Neuronal stem cell (in vitro differentiated cells): ENCODE measurements around the gene HSF2BP.

Experiments
- DNase-seq: peaks from one replicate; pipeline ENCODE4 v3.0.0-alpha.2; 2013; ENCODE audit warnings: low spot score
- H2AFZ ChIP-seq: one replicate; pipeline ENCODE4 v1.6.1; 2013; ENCODE audit warnings: mild to moderate bottlenecking, low read length, inconsistent platforms
- H2AK5ac ChIP-seq: 2 replicates; pipeline ENCODE4 v1.6.1; 2013; ENCODE audit warnings: low read depth, mild to moderate bottlenecking, inconsistent platforms, low read length, moderate library complexity, mixed read lengths
- H2BK120ac ChIP-seq: 2 replicates; pipeline ENCODE4 v1.6.1; 2013; ENCODE audit warnings: low read depth, mild to moderate bottlenecking, inconsistent platforms, low read length, moderate library complexity, mixed read lengths
- H2BK12ac ChIP-seq: one replicate; pipeline ENCODE4 v1.6.1; 2013; ENCODE audit warnings: low read length, inconsistent platforms
- H2BK15ac ChIP-seq: 2 replicates; pipeline ENCODE4 v1.6.1; 2013; ENCODE audit warnings: mild to moderate bottlenecking, low read length, inconsistent platforms, mixed read lengths
- H2BK5ac ChIP-seq: one replicate; pipeline ENCODE4 v1.6.1; 2013; ENCODE audit warnings: inconsistent platforms, mild to moderate bottlenecking, low read length, moderate library complexity
- H3K14ac ChIP-seq: one replicate; pipeline ENCODE4 v1.6.1; 2013; ENCODE audit warnings: low read length, inconsistent platforms
- H3K18ac ChIP-seq: 2 replicates; pipeline ENCODE4 v1.6.1; 2013; ENCODE audit warnings: low read length, inconsistent platforms
- H3K23ac ChIP-seq: 2 replicates; pipeline ENCODE4 v1.6.1; 2013; ENCODE audit warnings: low read depth, mild to moderate bottlenecking, mixed read lengths, low read length, inconsistent platforms; ENCODE audit not compliant: poor library complexity
- H3K27ac ChIP-seq: replicated peaks from 3 replicates; pipeline ENCODE4 v1.5.1; 2013; ENCODE audit warnings: low read length, inconsistent platforms
- H3K27me3 ChIP-seq, 3 experiments: 2 replicates each; pipeline ENCODE4 v1.6.1; 2013; ENCODE audit warnings: low read length in 3 of 3, mild to moderate bottlenecking in 2 of 3, inconsistent platforms in 1 of 3, low read depth in 1 of 3, mixed read lengths in 1 of 3, moderate library complexity in 1 of 3; ENCODE audit not compliant: control insufficient read depth in 3 of 3, insufficient read depth in 3 of 3
- H3K36me3 ChIP-seq, 2 donors: replicated peaks in 1 of 2; 2 replicates each; pipeline ENCODE4 v1.6.1; 2013; ENCODE audit warnings: low read length in 2 of 2; ENCODE audit not compliant: control insufficient read depth in 2 of 2, insufficient read depth in 2 of 2
- H3K4ac ChIP-seq: 2 replicates; pipeline ENCODE4 v1.6.1; 2013; ENCODE audit warnings: inconsistent platforms, mild to moderate bottlenecking, low read length, moderate library complexity
- H3K4me1 ChIP-seq, 2 donors: 1 replicate in 1 of 2; 2 replicates in 1 of 2; pipeline ENCODE4 v1.6.1; 2013; ENCODE audit warnings: low read length in 2 of 2, low read depth in 1 of 2; ENCODE audit not compliant: control insufficient read depth in 2 of 2, insufficient read depth in 1 of 2
- H3K4me2 ChIP-seq: one replicate; pipeline ENCODE4 v1.6.1; 2013; ENCODE audit warnings: mild to moderate bottlenecking, low read length, inconsistent platforms; ENCODE audit not compliant: insufficient read depth, poor library complexity, severe bottlenecking
- H3K4me3 ChIP-seq, 2 donors: 2 replicates each; pipeline ENCODE4 v1.5.1; 2013; ENCODE audit warnings: low read length in 2 of 2, mild to moderate bottlenecking in 2 of 2, inconsistent platforms in 1 of 2, moderate library complexity in 1 of 2
- H3K79me1 ChIP-seq: one replicate; pipeline ENCODE4 v1.6.1; 2013; ENCODE audit warnings: low read depth, mild to moderate bottlenecking, inconsistent platforms, low read length, moderate library complexity
- H3K9ac ChIP-seq: one replicate; pipeline ENCODE4 v1.6.1; 2013; ENCODE audit warnings: mild to moderate bottlenecking, low read depth, low read length, inconsistent platforms; ENCODE audit not compliant: poor library complexity
- H3K9me3 ChIP-seq, 2 donors: replicated peaks in 1 of 2; 2 replicates each; pipeline versions ENCODE3 to v1.6.1; 2013; ENCODE audit warnings: low read length in 2 of 2, mild to moderate bottlenecking in 2 of 2, inconsistent platforms in 1 of 2, low read depth in 1 of 2, mixed read lengths in 1 of 2, moderate library complexity in 1 of 2; ENCODE audit not compliant: control insufficient read depth in 2 of 2, insufficient read depth in 1 of 2
- H4K8ac ChIP-seq: one replicate; pipeline ENCODE4 v1.6.1; 2013; ENCODE audit warnings: low read depth, mild to moderate bottlenecking, inconsistent platforms, low read length, moderate library complexity
- H4K91ac ChIP-seq: one replicate; pipeline ENCODE4 v1.6.1; 2013; ENCODE audit warnings: low read length, low read depth, mild to moderate bottlenecking, inconsistent platforms; ENCODE audit not compliant: poor library complexity
- WGBS, 2 donors: extraction: QIAGEN DNeasy Blood & Tissue Kit; methylation state at CpG; one replicate each; pipeline ENCODE4 v1.1.7; 2013; ENCODE audit warnings: missing lambda C conversion rate in 2 of 2, mixed read lengths in 1 of 2; ENCODE audit not compliant: insufficient read length in 2 of 2, insufficient replicate concordance in 1 of 2; ENCODE audit errors: extremely low coverage in 2 of 2; 5-methylcytosine and 5-hydroxymethylcytosine counted together

The HSF2BP gene

GRCh38 chr21:43687566-43688399 is 28.5 kb upstream of the HSF2BP start:
- Histone ChIP-seq H3K4me1 (no peaks in the 10 kb centered on the region), H3K9ac (no peak overlapping the region), H3K18ac (no peak overlapping the region), H4K8ac (no peak overlapping the region), H2BK120ac (no peak overlapping the region), H4K91ac (no peak overlapping the region), H3K4me3 (no peak overlapping the region), H3K9me3 (no peaks in the 10 kb centered on the region), H3K14ac (no peak overlapping the region), H3K4me2 (no peak overlapping the region), H3K4ac (no peak overlapping the region), H3K79me1 (peaks cover 5% of the 10 kb centered on the region), H2BK15ac (no peak overlapping the region), H2AK5ac (no peak overlapping the region), H3K27me3 (no peaks in the 10 kb centered on the region), H2BK12ac (no peak overlapping the region), H2AFZ (no peak overlapping the region), H3K36me3 (peaks cover 73 to 95% of the 10 kb centered on the region in 2 donors), H2BK5ac (no peak overlapping the region), H3K23ac (no peak overlapping the region), H3K27ac (no peak overlapping the region)
- no CpG with 5 or more reads among the region's 27 CpGs for WGBS, 2 donors
- DNase-seq, result no peak

GRCh38 chr21:43686811-43687565 is 27.7 kb upstream of the HSF2BP start:
- no peak for DNase-seq
- no peak overlapping the region for H2BK12ac ChIP-seq
- no peak overlapping the region for H3K4me2 ChIP-seq
- no peak overlapping the region for H3K4me3 ChIP-seq
- no CpG with 5 or more reads among the region's 21 CpGs for WGBS, 2 donors
- H3K23ac ChIP-seq, result no peak overlapping the region
- no peak overlapping the region for H2AFZ ChIP-seq
- H4K8ac ChIP-seq, result no peak overlapping the region
- H3K9me3 ChIP-seq, result no peaks in the 10 kb centered on the region
- no peak overlapping the region for H2AK5ac ChIP-seq
- H3K14ac ChIP-seq, result no peak overlapping the region
- no peak overlapping the region for H3K18ac ChIP-seq
- H3K36me3 ChIP-seq, result peaks cover 71 to 95% of the 10 kb centered on the region in 2 donors
- H3K4me1 ChIP-seq, result no peaks in the 10 kb centered on the region
- H3K9ac ChIP-seq, result no peak overlapping the region
- no peak overlapping the region for H2BK15ac ChIP-seq
- H3K27me3 ChIP-seq, result no peaks in the 10 kb centered on the region
- H3K79me1 ChIP-seq, result peaks cover 6% of the 10 kb centered on the region
- no peak overlapping the region for H4K91ac ChIP-seq
- no peak overlapping the region for H3K27ac ChIP-seq
- H3K4ac ChIP-seq, result no peak overlapping the region
- no peak overlapping the region for H2BK5ac ChIP-seq
- H2BK120ac ChIP-seq, result no peak overlapping the region

GRCh38 chr21:43684424-43684823 is 25.1 kb upstream of the HSF2BP start:
- no CpG with 5 or more reads among the region's 3 CpGs for WGBS, 2 donors
- H3K4me3 ChIP-seq, result no peak overlapping the region
- H3K27ac ChIP-seq, result no peak overlapping the region
- H2BK12ac ChIP-seq, result no peak overlapping the region
- H3K4me1 ChIP-seq, result no peaks in the 10 kb centered on the region
- no peak overlapping the region for H3K14ac ChIP-seq
- no peak for DNase-seq
- H2AFZ ChIP-seq, result no peak overlapping the region
- no peaks in the 10 kb centered on the region for H3K9me3 ChIP-seq
- no peak overlapping the region for H2BK5ac ChIP-seq
- no peak overlapping the region for H3K18ac ChIP-seq
- H2AK5ac ChIP-seq, result no peak overlapping the region
- no peak overlapping the region for H2BK15ac ChIP-seq
- peaks cover 6% of the 10 kb centered on the region for H3K79me1 ChIP-seq
- no peak overlapping the region for H2BK120ac ChIP-seq
- no peak overlapping the region for H3K23ac ChIP-seq
- no peak overlapping the region for H3K9ac ChIP-seq
- H3K36me3 ChIP-seq, result peaks cover 54 to 94% of the 10 kb centered on the region in 2 donors
- no peaks in the 10 kb centered on the region for H3K27me3 ChIP-seq
- H3K4ac ChIP-seq, result no peak overlapping the region
- H3K4me2 ChIP-seq, result no peak overlapping the region
- no peak overlapping the region for H4K91ac ChIP-seq
- H4K8ac ChIP-seq, result no peak overlapping the region

GRCh38 chr21:43681650-43682049 is 22.4 kb upstream of the HSF2BP start:
- no peaks in the 10 kb centered on the region for H3K27me3 ChIP-seq
- no peak overlapping the region for H3K18ac ChIP-seq
- H3K36me3 ChIP-seq, result peaks cover 37 to 94% of the 10 kb centered on the region in 2 donors
- H3K27ac ChIP-seq, result no peak overlapping the region
- no peaks in the 10 kb centered on the region for H3K4me1 ChIP-seq
- H3K4me2 ChIP-seq, result no peak overlapping the region
- H2BK120ac ChIP-seq, result no peak overlapping the region
- no peaks in the 10 kb centered on the region for H3K9me3 ChIP-seq
- H2BK15ac ChIP-seq, result no peak overlapping the region
- no peak overlapping the region for H2AK5ac ChIP-seq
- H2BK5ac ChIP-seq, result no peak overlapping the region
- no peak overlapping the region for H3K23ac ChIP-seq
- H4K8ac ChIP-seq, result no peak overlapping the region
- no peak overlapping the region for H3K14ac ChIP-seq
- H2BK12ac ChIP-seq, result no peak overlapping the region
- no peak overlapping the region for H4K91ac ChIP-seq
- no peak for DNase-seq
- H3K79me1 ChIP-seq, result peaks cover 3% of the 10 kb centered on the region
- WGBS, 2 donors, result no CpG with 5 or more reads among the region's 6 CpGs
- H3K9ac ChIP-seq, result no peak overlapping the region
- H3K4me3 ChIP-seq, result no peak overlapping the region
- no peak overlapping the region for H3K4ac ChIP-seq
- H2AFZ ChIP-seq, result no peak overlapping the region
